ENCODE data around the gene SIGLECL1.
A peak's percentile ranks its signal among the peaks of the same experiment; 100 is the strongest.

Gene SIGLECL1

GRCh38 chr19:51253088-51253806 is 2.4 kb downstream of the SIGLECL1 start:
- DNase-seq: no peak

GRCh38 chr19:51256155-51256625 is 5.3 kb downstream of the SIGLECL1 start:
- DNase-seq: no peak

- DNase-seq: no peak
Measured at GRCh38 chr19:51257471-51257870, 6.6 kb downstream of the SIGLECL1 start.

GRCh38 chr19:51258165-51259160 is 7.6 kb downstream of the SIGLECL1 start:
- DNase-seq: no peak

GRCh38 chr19:51259348-51260245 is 8.7 kb downstream of the SIGLECL1 start:
- peak; percentile 68 for DNase-seq

GRCh38 chr19:51263808-51264207 is 12.9 kb downstream of the SIGLECL1 start:
- no peak for DNase-seq

GRCh38 chr19:51271067-51271466 is 20.2 kb downstream of the SIGLECL1 start:
- DNase-seq: no peak

- no peak for DNase-seq
Measured at GRCh38 chr19:51272183-51272810, 21.4 kb downstream of the SIGLECL1 start.

- no peak for DNase-seq
Measured at GRCh38 chr19:51274049-51274770, 23.3 kb downstream of the SIGLECL1 start.

GRCh38 chr19:51277112-51277511 is 26.2 kb downstream of the SIGLECL1 start:
- no peak for DNase-seq

- no peak for DNase-seq
Measured at GRCh38 chr19:51282335-51282734, 31.5 kb downstream of the SIGLECL1 start.

GRCh38 chr19:51285682-51286081 is 34.8 kb downstream of the SIGLECL1 start:
- no peak for DNase-seq

- DNase-seq: no peak
Measured at GRCh38 chr19:51289635-51290034, 38.8 kb downstream of the SIGLECL1 start.

- no peak for DNase-seq
Measured at GRCh38 chr19:51292971-51293370, 42.1 kb downstream of the SIGLECL1 start.

GRCh38 chr19:51293571-51294210 is 42.8 kb downstream of the SIGLECL1 start:
- no peak for DNase-seq

GRCh38 chr19:51294211-51294976 is 43.5 kb downstream of the SIGLECL1 start:
- DNase-seq: no peak

- no peak for DNase-seq
Measured at GRCh38 chr19:51294977-51295375, 44.1 kb downstream of the SIGLECL1 start.

- DNase-seq: no peak
Measured at GRCh38 chr19:51295382-51296126, 44.7 kb downstream of the SIGLECL1 start.

- DNase-seq: no peak
Measured at GRCh38 chr19:51296336-51297093, 45.6 kb downstream of the SIGLECL1 start.

Measured in activated CD8-positive, alpha-beta memory T cell treated with anti-CD3 and anti-CD28 coated beads, Interleukin-2, amount 50 U/mL, for 48 hours (primary cell).